HG03103 (cell line): ENCODE results near the gene DMXL1.
"Not testable (repeated sequence)": the region's sequence is repeated elsewhere in the genome, so short reads cannot be mapped to it uniquely, and the experiment has no call there.

Source experiments
- ATAC-seq: cut with Tn5 transposase; IDR thresholded peaks from one replicate; pipeline ENCODE4 v1.9.1; 2021; ENCODE audit warnings: low read depth; ENCODE audit not compliant: unreplicated experiment

Gene DMXL1

GRCh38 chr5:119117237-119117636 is 46.4 kb downstream of the DMXL1 start:
- no peak for ATAC-seq

GRCh38 chr5:119118000-119118399 is 47.1 kb downstream of the DMXL1 start:
- ATAC-seq: no peak

DNA sequence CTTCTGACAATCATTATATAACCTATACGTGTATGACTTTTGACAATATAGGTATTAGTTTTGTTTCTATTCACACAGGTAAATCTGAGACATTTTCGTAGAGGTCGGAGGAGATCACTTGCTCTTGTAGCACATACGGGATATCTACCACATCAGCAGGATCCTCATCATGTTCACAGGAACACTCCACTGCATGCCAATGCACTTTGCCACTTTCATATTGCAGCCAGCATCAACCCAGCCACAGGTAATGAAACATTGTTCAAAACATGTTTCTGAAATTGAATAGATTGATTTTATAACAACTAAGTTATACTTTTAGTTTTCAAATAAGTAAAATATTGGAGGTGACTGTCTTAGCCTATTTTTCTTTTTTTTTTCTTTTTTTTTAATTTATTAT is 50.0 kb downstream of the DMXL1 start:
- no peak for ATAC-seq

DNA sequence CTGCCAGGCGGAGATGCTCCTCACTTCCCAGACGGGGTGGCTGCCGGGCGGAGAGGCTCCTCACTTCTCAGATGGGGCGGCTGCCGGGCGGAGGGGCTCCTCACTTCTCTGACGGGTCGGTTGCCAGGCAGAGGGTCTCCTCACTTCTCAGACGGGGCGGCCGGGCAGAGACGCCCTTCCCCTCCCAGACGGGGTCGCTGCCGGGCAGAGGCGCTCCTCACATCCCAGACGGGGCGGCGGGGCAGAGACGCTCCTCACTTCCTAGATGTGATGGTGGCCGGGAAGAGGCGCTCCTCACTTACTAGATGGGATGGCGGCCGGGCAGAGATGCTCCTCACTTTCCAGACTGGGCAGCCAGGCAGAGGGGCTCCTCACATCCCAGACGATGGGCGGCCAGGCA is 51.6 kb downstream of the DMXL1 start:
- not testable (repeated sequence) for ATAC-seq

- ATAC-seq: no peak
Observed at GRCh38 chr5:119123280-119123679, 52.4 kb downstream of the DMXL1 start.

GRCh38 chr5:119129770-119130169 is 58.9 kb downstream of the DMXL1 start:
- no peak for ATAC-seq

GRCh38 chr5:119131530-119132304 is 60.8 kb downstream of the DMXL1 start:
- ATAC-seq: no peak

GRCh38 chr5:119135743-119136142 is 64.9 kb downstream of the DMXL1 start:
- ATAC-seq: not testable (repeated sequence)

DNA sequence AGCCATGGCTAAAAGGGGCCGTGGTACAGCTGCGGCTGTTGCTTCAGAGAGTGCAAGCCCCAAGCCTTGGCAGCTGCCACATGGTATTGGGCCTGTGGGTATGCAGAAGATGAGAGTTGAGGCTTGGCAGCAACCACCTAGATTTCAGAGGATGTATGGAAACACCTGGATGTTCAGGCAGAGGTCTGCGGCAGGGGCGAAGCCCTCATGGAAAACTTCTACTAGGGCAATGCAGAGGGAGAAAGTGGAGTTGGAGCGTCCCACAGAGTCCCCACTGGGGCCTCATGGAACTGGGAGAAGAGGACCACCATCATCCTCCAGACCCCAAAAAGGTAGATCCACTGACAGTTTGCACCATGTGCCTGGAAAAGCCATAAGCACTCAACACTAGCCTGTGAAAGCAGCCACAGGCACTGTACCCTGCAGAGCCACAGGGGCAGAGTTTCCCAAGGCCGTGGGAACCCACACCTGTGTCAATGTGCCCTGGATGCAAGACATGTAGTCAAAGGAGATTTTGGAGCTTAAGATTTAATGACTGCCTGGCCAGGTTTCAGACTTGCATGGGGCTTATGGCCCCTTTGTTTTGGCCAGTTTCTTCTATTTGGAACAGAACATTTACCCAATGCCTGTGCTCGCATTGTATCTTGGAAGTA is 65.9 kb downstream of the DMXL1 start:
- ATAC-seq: no peak

DNA sequence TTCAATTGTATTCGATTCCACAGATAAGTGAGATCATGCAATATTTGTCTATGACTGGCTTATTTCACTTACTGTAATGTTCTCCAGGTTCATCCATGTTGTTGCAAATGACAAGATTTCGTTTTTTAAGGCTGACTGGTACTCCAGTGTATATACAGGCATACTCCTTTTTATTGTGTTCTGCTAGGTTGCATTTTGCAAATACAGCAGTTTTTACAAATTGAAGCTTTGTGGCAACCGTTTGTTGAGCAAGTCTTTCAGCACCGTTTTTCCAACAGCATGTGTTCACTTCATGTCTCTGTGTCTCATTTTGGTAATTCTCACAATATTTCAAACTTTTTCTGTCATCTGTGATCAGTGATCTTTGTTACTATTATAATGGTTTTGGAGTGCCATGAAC is 82.7 kb downstream of the DMXL1 start:
- ATAC-seq: no peak

- ATAC-seq: no peak
Observed at GRCh38 chr5:119158144-119158543, 87.3 kb downstream of the DMXL1 start.

- no peak for ATAC-seq
Observed at GRCh38 chr5:119161430-119161829, 90.5 kb downstream of the DMXL1 start.

DNA sequence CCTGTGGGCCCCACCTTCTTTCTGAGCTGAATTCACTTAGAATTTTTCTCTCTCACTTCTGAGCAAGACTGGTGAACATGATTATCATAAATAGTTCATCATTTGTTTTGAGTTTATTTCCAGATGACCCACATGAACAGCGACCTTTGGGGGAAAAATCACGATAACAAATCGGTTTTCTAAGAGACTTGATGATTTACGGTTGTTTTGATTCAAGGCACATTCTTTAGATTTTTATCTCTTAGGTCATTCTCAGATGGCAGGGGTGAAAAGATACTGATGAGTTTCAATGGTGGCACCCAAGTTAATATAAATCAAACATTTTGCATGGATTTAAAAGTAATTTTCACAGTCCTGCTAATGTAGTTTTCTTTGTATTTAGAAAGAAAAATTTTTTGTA is 95.1 kb downstream of the DMXL1 start:
- ATAC-seq: no peak

GRCh38 chr5:119168401-119168800 is 97.5 kb downstream of the DMXL1 start:
- ATAC-seq: no peak

DNA sequence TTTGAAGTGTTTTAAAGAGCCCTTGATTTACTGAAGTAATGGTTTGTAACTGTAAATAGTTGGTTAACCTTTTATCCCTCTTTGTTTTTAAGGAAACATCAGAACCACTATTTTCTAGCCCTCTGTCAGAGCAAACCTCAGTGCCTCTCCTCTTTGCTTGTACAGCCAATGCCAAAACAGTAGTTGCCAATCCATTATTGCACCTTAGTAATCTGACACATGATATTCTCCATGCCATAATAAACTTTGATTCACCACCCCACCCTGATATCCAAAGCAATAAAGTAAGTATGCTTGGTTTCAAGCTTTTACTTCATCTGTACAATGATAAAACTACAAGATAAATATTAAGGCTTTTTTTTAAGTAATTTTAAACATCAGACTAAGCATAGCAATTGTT is 100.8 kb downstream of the DMXL1 start:
- ATAC-seq: no peak

- no peak for ATAC-seq
Observed at GRCh38 chr5:119174578-119175163, 103.8 kb downstream of the DMXL1 start.

DNA sequence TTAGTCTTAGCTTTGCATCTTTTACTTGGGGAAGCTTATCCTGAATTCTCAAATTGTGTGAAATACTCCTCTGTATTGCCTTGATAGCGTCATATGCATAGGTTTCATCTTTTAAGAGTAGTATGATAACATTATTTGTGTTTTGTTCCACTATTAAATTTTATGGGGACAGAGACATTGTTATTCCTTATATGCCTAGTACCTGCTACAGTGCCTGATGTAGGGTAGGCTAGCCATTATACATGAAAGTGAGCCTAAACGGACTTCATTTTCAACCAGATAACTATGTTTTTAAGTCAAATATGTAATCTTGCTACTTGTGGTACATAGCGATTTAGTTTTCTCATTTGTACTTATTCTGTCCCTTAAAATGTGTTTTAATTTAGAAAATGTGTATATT is 105.9 kb downstream of the DMXL1 start:
- no peak for ATAC-seq

- ATAC-seq: no peak
Observed at GRCh38 chr5:119177226-119177625, 106.3 kb downstream of the DMXL1 start.

- no peak for ATAC-seq
Observed at GRCh38 chr5:119178435-119178834, 107.5 kb downstream of the DMXL1 start.

DNA sequence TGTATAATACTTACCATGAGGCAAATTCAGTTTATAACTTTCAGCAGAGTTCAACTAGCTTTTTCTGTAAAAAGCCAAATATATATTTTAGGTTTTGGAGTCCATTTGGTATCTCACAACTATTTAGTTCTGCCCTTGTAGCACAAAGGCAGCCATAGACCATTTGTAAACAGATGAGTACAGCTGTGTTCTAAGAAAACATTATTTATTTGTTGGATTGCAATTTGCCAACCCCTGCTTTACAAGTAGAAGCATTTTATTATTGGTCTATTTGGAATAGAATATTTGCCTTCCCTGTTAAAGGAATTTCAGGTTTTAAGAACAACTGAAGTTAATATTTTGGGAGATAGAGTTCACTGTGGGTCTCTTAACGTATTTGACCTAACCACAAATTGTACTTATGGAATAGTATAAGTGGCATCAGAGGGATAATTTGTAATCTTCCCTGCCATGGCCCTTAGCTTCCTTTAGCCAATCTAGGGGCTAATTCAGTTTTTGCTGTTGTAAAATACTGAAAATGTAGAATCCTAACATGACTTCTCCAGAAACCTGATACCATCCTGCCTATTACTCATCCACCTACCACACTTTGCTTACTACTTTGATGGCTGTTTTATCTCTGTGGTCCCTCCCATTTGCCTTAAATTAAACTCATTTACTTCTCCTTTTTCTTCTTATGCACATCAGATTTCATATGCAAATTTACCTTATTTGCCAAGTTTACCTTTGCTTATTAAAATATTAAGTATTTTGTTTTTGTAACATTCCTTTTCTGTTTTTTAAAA is 109.2 kb downstream of the DMXL1 start:
- no peak for ATAC-seq

- ATAC-seq: not testable (repeated sequence)
Observed at GRCh38 chr5:119185512-119185911, 114.6 kb downstream of the DMXL1 start.
